CD4-positive, alpha-beta T cell (primary cell): ENCODE measurements around the gene SDR42E1. TPM values are rescaled to one million over a fixed set of nuclear protein-coding genes. Genes with fewer than 3 reads are reported as not detected.

Experiments
- ATAC-seq: fragments of 200-7000 bp; cut with Tn5 transposase; one replicate; pipeline ENCODE4 v1.10.0; 2022; ENCODE audit warnings: mild to moderate bottlenecking; ENCODE audit not compliant: poor library complexity
- CTCF ChIA-PET: fragments of 350-600 bp; sonication (Branson Sonifier 250); formaldehyde crosslinking; loops from one replicate; lab custom pipeline; 2021; ENCODE audit warnings: antibody characterized with exemption, inconsistent platforms; lab: Charles Lee
- POLR2A ChIA-PET: fragments of 350-600 bp; sonication (Branson Sonifier 250); formaldehyde crosslinking; loops from one replicate; lab custom pipeline; 2021; ENCODE audit warnings: antibody characterized with exemption, inconsistent platforms; lab: Charles Lee
- DNase-seq, 14 experiments: peaks; one replicate each; pipeline ENCODE4 v3.0.0-alpha.2; 2013 to 2020; ENCODE audit warnings: mixed read lengths in 2 of 14
- H3K27ac ChIP-seq, 2 donors: one replicate each; pipeline versions ENCODE4 v1.5.1 to v1.7.0; 2013; ENCODE audit warnings: low read length in 2 of 2, low read depth in 1 of 2, mild to moderate bottlenecking in 1 of 2
- H3K27me3 ChIP-seq, 2 experiments: 1 replicate in 1 of 2; 2 replicates in 1 of 2; pipeline versions ENCODE4 v1.6.1 to v1.7.0; 2013; ENCODE audit warnings: low read length in 2 of 2, control low read depth in 1 of 2, mild to moderate bottlenecking in 1 of 2, moderate library complexity in 1 of 2; ENCODE audit not compliant: insufficient read depth in 2 of 2, control insufficient read depth in 1 of 2
- H3K36me3 ChIP-seq: one replicate; pipeline ENCODE4 v1.6.1; 2013; ENCODE audit warnings: low read length, control low read depth; ENCODE audit not compliant: insufficient read depth
- H3K4me1 ChIP-seq: one replicate; pipeline ENCODE4 v1.6.1; 2013; ENCODE audit warnings: low read length, control low read depth; ENCODE audit not compliant: insufficient read depth
- H3K4me3 ChIP-seq: one replicate; pipeline ENCODE4 v1.5.1; 2013; ENCODE audit warnings: mild to moderate bottlenecking, low read length, moderate library complexity
- H3K9me3 ChIP-seq, 2 experiments: 1 replicate in 1 of 2; 2 replicates in 1 of 2; pipeline versions ENCODE4 v1.6.1 to v1.7.0; 2013; ENCODE audit warnings: low read length in 2 of 2, mild to moderate bottlenecking in 2 of 2, control low read depth in 1 of 2, moderate library complexity in 1 of 2; ENCODE audit not compliant: control insufficient read depth in 1 of 2, insufficient read depth in 1 of 2
- H3K27ac Mint-ChIP-seq: one replicate; pipeline ENCODE4 v1.8.0; 2020; ENCODE audit warnings: mixed read lengths
- H3K27me3 Mint-ChIP-seq: one replicate; pipeline ENCODE4 v1.8.0; 2021; ENCODE audit warnings: mixed read lengths
- H3K36me3 Mint-ChIP-seq: one replicate; pipeline ENCODE4 v1.8.0; 2021; ENCODE audit warnings: low read depth, mixed read lengths
- H3K4me1 Mint-ChIP-seq: one replicate; pipeline ENCODE4 v1.8.0; 2021; ENCODE audit warnings: low read depth, mixed read lengths
- H3K4me3 Mint-ChIP-seq: one replicate; pipeline ENCODE4 v1.8.0; 2020; ENCODE audit warnings: mild to moderate bottlenecking, mixed read lengths
- H3K9me3 Mint-ChIP-seq: one replicate; pipeline ENCODE4 v1.8.0; 2020; ENCODE audit warnings: mixed read lengths
- CTCF ChIP-seq: fragments of 200-600 bp; IDR thresholded peaks from one replicate; pipeline ENCODE4 v1.8.0; 2022; ENCODE audit warnings: antibody characterized with exemption, mild to moderate bottlenecking
- intact Hi-C, 2 experiments: fragments of 100-400 bp; cut with DNase I in 1 of 2; cut with micrococcal nuclease in 1 of 2; formaldehyde crosslinking; loops; one replicate each; pipeline versions ENCODE4 v1.15.1 to v1.9.0; 2023 to 2025; cut with DNase I, micrococcal nuclease
- total RNA-seq, 174 experiments: library from RNA in 2 of 174; stranded (reverse) in 2 of 174; gene quantifications; one replicate each; pipeline ENCODE4 v1.2.3 and lab custom pipeline; 2021 to 2026

Gene SDR42E1
- total RNA-seq, 2 experiments from 2014 or later: 4.5 to 7.6 TPM

GRCh38 chr16:82042144-82042543, 30.9 kb upstream of the SDR42E1 start:
- no peak overlapping the region for H3K27ac ChIP-seq
- no peaks in the 10 kb centered on the region for H3K4me1 ChIP-seq
- intact Hi-C loops: no loop called here
- Mint-ChIP-seq H3K27me3 (peaks cover 19% of the 10 kb centered on the region), H3K36me3 (no peaks in the 10 kb centered on the region), H3K4me3 (no peak overlapping the region), H3K27ac (no peak overlapping the region), H3K9me3 (no peaks in the 10 kb centered on the region), H3K4me1 (no peaks in the 10 kb centered on the region)
- ATAC-seq (no peak), DNase-seq (no peak)
- no peaks in the 10 kb centered on the region for H3K9me3 ChIP-seq
- no peaks in the 10 kb centered on the region for H3K36me3 ChIP-seq
- ChIA-PET CTCF (no interaction called here), POLR2A (no interaction called here)
- no peak overlapping the region for H3K4me3 ChIP-seq
- TF ChIP-seq CTCF: no peak
- peaks cover 0 to 2% of the 10 kb centered on the region in 2 experiments for H3K27me3 ChIP-seq

GRCh38 chr16:82041542-82041941, 30.3 kb upstream of the SDR42E1 start:
- H3K4me1 Mint-ChIP-seq: no peaks in the 10 kb centered on the region
- no peak overlapping the region for H3K27ac Mint-ChIP-seq
- H3K9me3 Mint-ChIP-seq: no peaks in the 10 kb centered on the region
- Histone ChIP-seq H3K9me3 (no peaks in the 10 kb centered on the region), H3K4me3 (no peak overlapping the region), H3K4me1 (no peaks in the 10 kb centered on the region), H3K36me3 (no peaks in the 10 kb centered on the region), H3K27me3 (peaks cover 0 to 2% of the 10 kb centered on the region in 2 experiments), H3K27ac (no peak overlapping the region)
- peaks cover 14% of the 10 kb centered on the region for H3K27me3 Mint-ChIP-seq
- DNase-seq (no peak), ATAC-seq (no peak)
- no peak overlapping the region for H3K4me3 Mint-ChIP-seq
- POLR2A ChIA-PET: no interaction called here
- CTCF ChIA-PET: interaction anchor here (0.7 kb wide), 1 partner anchor 68 kb away, joined by 4 read pairs; no protein-coding TSS in a partner anchor
- no peak for TF ChIP-seq CTCF
- H3K36me3 Mint-ChIP-seq: no peaks in the 10 kb centered on the region
- intact Hi-C loops: no loop called here

GRCh38 chr16:82040296-82040695, 29.0 kb upstream of the SDR42E1 start:
- H3K36me3 ChIP-seq: no peaks in the 10 kb centered on the region
- H3K4me3 ChIP-seq: no peak overlapping the region
- no peaks in the 10 kb centered on the region for H3K36me3 Mint-ChIP-seq
- DNase-seq (no peak), ATAC-seq (no peak)
- no peak for TF ChIP-seq CTCF
- H3K27me3 Mint-ChIP-seq: peaks cover 21% of the 10 kb centered on the region
- no peaks in the 10 kb centered on the region for H3K4me1 Mint-ChIP-seq
- no peak overlapping the region for H3K4me3 Mint-ChIP-seq
- H3K27ac Mint-ChIP-seq: no peak overlapping the region
- H3K9me3 ChIP-seq: no peaks in the 10 kb centered on the region
- H3K27me3 ChIP-seq: peaks cover 0 to 2% of the 10 kb centered on the region in 2 experiments
- H3K4me1 ChIP-seq: no peaks in the 10 kb centered on the region
- H3K27ac ChIP-seq: no peak overlapping the region
- CTCF ChIA-PET: no interaction called here
- no peaks in the 10 kb centered on the region for H3K9me3 Mint-ChIP-seq
- POLR2A ChIA-PET: no interaction called here
- intact Hi-C loops: no loop called here
